IMR-90 (cell line): ENCODE data around the gene GPR82. TPM values are rescaled to one million over a fixed set of nuclear protein-coding genes. Genes with fewer than 3 reads are reported as not detected.

ENCODE experiments used
- ATAC-seq: fragments of 200-7000 bp; cut with Tn5 transposase; 2 replicates; pipeline ENCODE4 v1.9.1; 2020; ENCODE audit warnings: low read depth, mild to moderate bottlenecking, moderate library complexity
- BruUV-seq: library from RNA; stranded (reverse); fragments of 400-500 nt; replicated peaks from 2 replicates; lab custom pipeline; 2021; lab: Mats Ljungman, UMichigan
- CTCF ChIA-PET: fragments of 300-600 bp; formaldehyde crosslinking; extraction: SDS; loops from one replicate; lab custom pipeline; 2021; ENCODE audit warnings: antibody characterized with exemption; lab: Yijun Ruan, JAX
- POLR2A ChIA-PET: fragments of 300-600 bp; sonication (Branson Sonifier 250); formaldehyde crosslinking; loops from one replicate; lab custom pipeline; 2022; ENCODE audit warnings: antibody characterized with exemption; ENCODE audit not compliant: unreplicated experiment; lab: Charles Lee
- DNase-seq: peaks from one replicate; pipeline ENCODE4 v3.0.0; 2013
- H2AFZ ChIP-seq: replicated peaks from 2 replicates; pipeline ENCODE3; 2013; ENCODE audit warnings: low read length, mild to moderate bottlenecking; ENCODE audit not compliant: poor library complexity
- H2AK5ac ChIP-seq: 2 replicates; pipeline ENCODE4 v1.6.1; 2013; ENCODE audit warnings: low read depth, low read length, inconsistent platforms
- H2AK9ac ChIP-seq: replicated peaks from 2 replicates; pipeline ENCODE3; 2013; ENCODE audit warnings: mild to moderate bottlenecking, low read depth, low read length, moderate library complexity; ENCODE audit not compliant: poor library complexity
- H2BK120ac ChIP-seq: 2 replicates; pipeline ENCODE4 v1.6.1; 2013; ENCODE audit warnings: low read depth, low read length, inconsistent platforms
- H2BK15ac ChIP-seq: 3 replicates; pipeline ENCODE4 v1.6.1; 2013; ENCODE audit warnings: low read depth, low read length, inconsistent platforms
- H2BK20ac ChIP-seq: 2 replicates; pipeline ENCODE4 v1.6.1; 2013; ENCODE audit warnings: low read depth, mild to moderate bottlenecking, inconsistent platforms, low read length, moderate library complexity
- H2BK5ac ChIP-seq: 2 replicates; pipeline ENCODE4 v1.6.1; 2013; ENCODE audit warnings: mild to moderate bottlenecking, low read depth, low read length, inconsistent platforms; ENCODE audit not compliant: poor library complexity, severe bottlenecking
- H3K14ac ChIP-seq: replicated peaks from 2 replicates; pipeline ENCODE4 v1.6.1; 2013; ENCODE audit warnings: low read depth, low read length, inconsistent platforms
- H3K18ac ChIP-seq: 2 replicates; pipeline ENCODE4 v1.6.1; 2013; ENCODE audit warnings: low read depth, low read length, control low read depth
- H3K23ac ChIP-seq: 2 replicates; pipeline ENCODE4 v1.6.1; 2013; ENCODE audit warnings: low read depth, low read length, inconsistent platforms
- H3K27ac ChIP-seq: 2 replicates; pipeline ENCODE4 v1.5.1; 2013; ENCODE audit warnings: mild to moderate bottlenecking, control low read depth, low read length; ENCODE audit not compliant: insufficient read depth
- H3K27me3 ChIP-seq: 2 replicates; pipeline ENCODE4 v1.6.1; 2013; ENCODE audit warnings: low read length; ENCODE audit not compliant: control insufficient read depth, insufficient read depth
- H3K36me3 ChIP-seq: 2 replicates; pipeline ENCODE4 v1.6.1; 2013; ENCODE audit warnings: low read length, mixed read lengths; ENCODE audit not compliant: control insufficient read depth, insufficient read depth
- H3K4ac ChIP-seq: 2 replicates; pipeline ENCODE4 v1.6.1; 2013; ENCODE audit warnings: low read depth, low read length, inconsistent platforms
- H3K4me1 ChIP-seq: 2 replicates; pipeline ENCODE4 v1.6.1; 2013; ENCODE audit warnings: low read length, mixed read lengths; ENCODE audit not compliant: control insufficient read depth, insufficient read depth
- H3K4me2 ChIP-seq: 2 replicates; pipeline ENCODE4 v1.6.1; 2013; ENCODE audit warnings: low read depth, mild to moderate bottlenecking, control low read depth, low read length, moderate library complexity
- H3K4me3 ChIP-seq: 2 replicates; pipeline ENCODE4 v1.5.1; 2013; ENCODE audit warnings: low read depth, mild to moderate bottlenecking, control low read depth, low read length, moderate library complexity; ENCODE audit not compliant: insufficient read depth
- H3K56ac ChIP-seq: 2 replicates; pipeline ENCODE4 v1.6.1; 2013; ENCODE audit warnings: low read length, inconsistent platforms; ENCODE audit not compliant: insufficient read depth; ENCODE audit errors: extremely low read depth
- H3K79me1 ChIP-seq, 2 experiments: 2 replicates each; pipeline ENCODE4 v1.6.1; 2013; ENCODE audit warnings: low read length in 2 of 2, inconsistent platforms in 1 of 2, low read depth in 1 of 2
- H3K9ac ChIP-seq: 2 replicates; pipeline ENCODE4 v1.6.1; 2013; ENCODE audit warnings: low read depth, low read length, control low read depth
- H3K9me1 ChIP-seq: 2 replicates; pipeline ENCODE4 v1.6.1; 2013; ENCODE audit warnings: low read length, inconsistent platforms; ENCODE audit not compliant: insufficient read depth
- H3K9me3 ChIP-seq: 2 replicates; pipeline ENCODE4 v1.6.1; 2013; ENCODE audit warnings: low read length; ENCODE audit not compliant: control insufficient read depth, insufficient read depth
- H4K20me1 ChIP-seq: 2 replicates; pipeline ENCODE4 v1.6.1; 2013; ENCODE audit warnings: low read length, inconsistent platforms; ENCODE audit not compliant: insufficient read depth
- H4K5ac ChIP-seq: 2 replicates; pipeline ENCODE4 v1.6.1; 2013; ENCODE audit warnings: mild to moderate bottlenecking, low read depth, low read length, control low read depth
- H4K8ac ChIP-seq, 2 experiments: 2 replicates each; pipeline ENCODE4 v1.6.1; 2013; ENCODE audit warnings: low read depth in 2 of 2, low read length in 2 of 2, control low read depth in 1 of 2, inconsistent platforms in 1 of 2
- H4K91ac ChIP-seq: 2 replicates; pipeline ENCODE4 v1.6.1; 2013; ENCODE audit warnings: low read depth, low read length, inconsistent platforms; ENCODE audit not compliant: insufficient read depth
- CTCF ChIP-seq: conservative IDR thresholded peaks from 2 replicates; pipeline ENCODE4 v1.5.1; 2012; ENCODE audit warnings: mild to moderate bottlenecking, low read depth, low read length, improper control_type of control experiment
- WGBS, 2 experiments: methylation state at CpG; one replicate each; pipeline versions ENCODE4 v1.1.5 to v1.1.7; 2013; ENCODE audit warnings: missing lambda C conversion rate in 2 of 2; ENCODE audit not compliant: insufficient read length in 1 of 2; ENCODE audit errors: extremely low coverage in 2 of 2; 5-methylcytosine and 5-hydroxymethylcytosine counted together
- dilution Hi-C: fragments of 300-500 bp; cut with HindIII; formaldehyde crosslinking; loops from one replicate; pipeline ENCODE4 v1.14.3; 2018; ENCODE audit warnings: low sequenced_read_pairs; ENCODE audit not compliant: unreplicated experiment
- in situ Hi-C: fragments of 300-500 bp; cut with MboI; formaldehyde crosslinking; loops from 3 replicates; pipeline ENCODE4 v1.14.3; 2019; ENCODE audit warnings: low sequenced_read_pairs, inconsistent platforms, mixed read lengths
- intact Hi-C: fragments of 100-400 bp; cut with micrococcal nuclease; formaldehyde crosslinking; loops from 2 replicates; pipeline ENCODE4 v1.10.0; 2022
- polyA plus RNA-seq, 3 experiments: library from polyadenylated mRNA; depleted of rRNA; stranded (reverse); fragments of >200 nt; gene quantifications; 2 replicates each; pipeline ENCODE4 v1.2.3, GENCODE V29; 2012; ENCODE audit warnings: low replicate concordance in 1 of 3
- total RNA-seq: library from RNA; depleted of rRNA; stranded (reverse); fragments of >200 nt; gene quantifications from 2 replicates; pipeline ENCODE4 v1.2.3, GENCODE V29; 2012

GPR82 gene
- total and polyA plus RNA-seq, 2 of the 4 experiments (the other 2 are of a cell fraction) = not detected

- POLR2A ChIA-PET = no interaction called here
- dilution Hi-C loops (no loop called here), intact Hi-C loops (no loop called here), in situ Hi-C loops (no loop called here)
- Histone ChIP-seq H2BK5ac (no peak overlapping the region), H4K5ac (no peak overlapping the region), H4K91ac (no peak overlapping the region), H3K23ac (no peak overlapping the region), H3K9me1 (no peaks in the 10 kb centered on the region), H3K4me3 (no peak overlapping the region), H4K20me1 (no peaks in the 10 kb centered on the region), H3K18ac (no peak overlapping the region), H3K56ac (no peak overlapping the region), H4K8ac (no peak overlapping the region), H3K9me3 (peaks cover 8% of the 10 kb centered on the region; the same call in 1 of the 2 replicates), H3K4me2 (no peak overlapping the region), H3K27me3 (no peaks in the 10 kb centered on the region; the same call in 1 of the 2 replicates), H3K79me1 (no peaks in the 10 kb centered on the region), H3K27ac (no peak overlapping the region), H3K4me1 (peaks cover 1% of the 10 kb centered on the region; the same call in 1 of the 2 replicates), H3K4ac (no peak overlapping the region), H2BK15ac (no peak overlapping the region), H3K9ac (no peak overlapping the region), H2AK9ac (no peak overlapping the region), H2BK120ac (no peak overlapping the region), H2AFZ (no peak overlapping the region), H2BK20ac (no peak overlapping the region), H3K36me3 (no peaks in the 10 kb centered on the region), H2AK5ac (no peak overlapping the region), H3K14ac (no peak overlapping the region)
- CTCF ChIA-PET = interaction anchor here (0.5 kb wide), 1 partner anchor 30 kb away, joined by 3 read pairs; no protein-coding TSS in a partner anchor
- ATAC-seq (peak; percentile 48; the same call in 1 of the 2 replicates), DNase-seq (peak; percentile 41)
- BruUV-seq = no TSS peak
- no peak for TF ChIP-seq CTCF
- WGBS, 2 experiments = no CpG with 5 or more reads among the region's 3 CpGs
Observed at GRCh38 chrX:41720125-41720779, 3.7 kb upstream of the GPR82 start.
